Measurements from ENCODE around the gene SNRNP70. TPM values are rescaled to one million over a fixed set of nuclear protein-coding genes. Genes with fewer than 3 reads are reported as not detected.

Gene SNRNP70
- total and polyA plus RNA-seq, 2 experiments from 2014 or later = 243 to 361 TPM

DNA sequence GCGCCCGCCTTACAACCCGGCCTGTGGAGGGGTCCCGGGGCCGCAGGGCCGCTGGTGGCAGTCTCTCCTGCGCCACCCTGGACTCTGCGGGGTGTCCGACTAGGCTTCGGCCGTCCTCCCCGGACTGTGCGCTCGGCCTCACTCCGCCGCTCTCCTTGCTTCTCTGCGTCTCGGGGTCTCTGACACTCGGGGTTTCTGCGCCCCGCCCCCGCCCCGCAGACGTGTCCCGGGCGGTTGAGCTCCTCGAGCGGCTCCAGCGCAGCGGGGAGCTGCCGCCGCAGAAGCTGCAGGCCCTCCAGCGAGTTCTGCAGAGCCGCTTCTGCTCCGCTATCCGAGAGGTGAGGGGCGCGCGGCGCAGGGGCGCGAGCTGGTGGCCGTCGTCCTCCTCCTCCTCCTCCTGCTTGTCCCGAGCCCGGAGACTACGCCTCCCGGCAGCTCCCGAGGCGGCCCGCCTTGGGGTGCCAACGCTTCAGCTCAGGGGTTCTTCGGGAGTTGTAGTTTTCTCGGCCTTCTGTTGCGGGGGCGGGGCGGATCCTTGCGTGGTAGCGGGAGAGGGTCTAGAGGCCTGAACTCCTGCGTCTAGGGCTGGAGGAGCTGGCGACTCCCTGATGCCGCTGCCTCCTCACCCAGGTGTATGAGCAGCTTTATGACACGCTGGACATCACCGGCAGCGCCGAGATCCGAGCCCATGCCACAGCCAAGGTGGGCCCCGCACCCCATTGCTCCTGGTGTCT lies 29.5 kb downstream of the SNRNP70 start:
- H3K4me2 ChIP-seq = peak overlapping the region; percentile 82
- H3K4me1 ChIP-seq (ENCODE audit: insufficient read depth) = peaks cover 8% of the 10 kb centered on the region
- H3K36me3 ChIP-seq (ENCODE audit: insufficient read depth) = no peaks in the 10 kb centered on the region
- peak overlapping the region; percentile 89 for H2AFZ ChIP-seq
- peaks cover 10% of the 10 kb centered on the region for H3K4me1 Mint-ChIP-seq
- peaks cover 10% of the 10 kb centered on the region for H3K27me3 ChIP-seq (ENCODE audit: insufficient read depth)
- H3K79me2 ChIP-seq (replicated peaks; ENCODE audit: insufficient read depth) = no peaks in the 10 kb centered on the region
- H4K20me1 ChIP-seq (replicated peaks; ENCODE audit: insufficient read depth) = peaks cover 7% of the 10 kb centered on the region; the same call in 1 of the 2 replicates
- TF ChIP-seq EZH2phosphoT487 (IDR thresholded peaks at IDR 0.05; ENCODE audit: unreplicated experiment) (no peak), ZNF114 (CRISPR knock-in tag; IDR thresholded peaks at IDR 0.05) (no peak), STAT1 (IDR thresholded peaks at IDR 0.05; ENCODE audit: unreplicated experiment) (no peak), POLR2AphosphoS5 (IDR thresholded peaks at IDR 0.05; ENCODE audit: low read depth) (peak; percentile 56; the same call in 1 of the 2 replicates), CREB1 (CRISPR knock-in tag; IDR thresholded peaks at IDR 0.05; ENCODE audit: low read depth) (peak; percentile 51), JUNB (IDR thresholded peaks at IDR 0.05; ENCODE audit: unreplicated experiment) (no peak), ZNF331 (CRISPR knock-in tag; IDR thresholded peaks at IDR 0.05; ENCODE audit: low read depth) (no peak), NANOG (IDR thresholded peaks at IDR 0.05; ENCODE audit: borderline replicate concordance) (no peak), EZH2 (IDR thresholded peaks at IDR 0.05; ENCODE audit: low read depth, unreplicated experiment) (no peak)
- TF ChIP-seq, protein P1, sequence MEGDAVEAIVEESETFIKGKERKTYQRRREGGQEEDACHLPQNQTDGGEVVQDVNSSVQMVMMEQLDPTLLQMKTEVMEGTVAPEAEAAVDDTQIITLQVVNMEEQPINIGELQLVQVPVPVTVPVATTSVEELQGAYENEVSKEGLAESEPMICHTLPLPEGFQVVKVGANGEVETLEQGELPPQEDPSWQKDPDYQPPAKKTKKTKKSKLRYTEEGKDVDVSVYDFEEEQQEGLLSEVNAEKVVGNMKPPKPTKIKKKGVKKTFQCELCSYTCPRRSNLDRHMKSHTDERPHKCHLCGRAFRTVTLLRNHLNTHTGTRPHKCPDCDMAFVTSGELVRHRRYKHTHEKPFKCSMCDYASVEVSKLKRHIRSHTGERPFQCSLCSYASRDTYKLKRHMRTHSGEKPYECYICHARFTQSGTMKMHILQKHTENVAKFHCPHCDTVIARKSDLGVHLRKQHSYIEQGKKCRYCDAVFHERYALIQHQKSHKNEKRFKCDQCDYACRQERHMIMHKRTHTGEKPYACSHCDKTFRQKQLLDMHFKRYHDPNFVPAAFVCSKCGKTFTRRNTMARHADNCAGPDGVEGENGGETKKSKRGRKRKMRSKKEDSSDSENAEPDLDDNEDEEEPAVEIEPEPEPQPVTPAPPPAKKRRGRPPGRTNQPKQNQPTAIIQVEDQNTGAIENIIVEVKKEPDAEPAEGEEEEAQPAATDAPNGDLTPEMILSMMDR (conservative IDR thresholded peaks at IDR 0.05; ENCODE audit: low read depth in 2 of 2) = no peak
- TF ChIP-seq, protein P2, sequence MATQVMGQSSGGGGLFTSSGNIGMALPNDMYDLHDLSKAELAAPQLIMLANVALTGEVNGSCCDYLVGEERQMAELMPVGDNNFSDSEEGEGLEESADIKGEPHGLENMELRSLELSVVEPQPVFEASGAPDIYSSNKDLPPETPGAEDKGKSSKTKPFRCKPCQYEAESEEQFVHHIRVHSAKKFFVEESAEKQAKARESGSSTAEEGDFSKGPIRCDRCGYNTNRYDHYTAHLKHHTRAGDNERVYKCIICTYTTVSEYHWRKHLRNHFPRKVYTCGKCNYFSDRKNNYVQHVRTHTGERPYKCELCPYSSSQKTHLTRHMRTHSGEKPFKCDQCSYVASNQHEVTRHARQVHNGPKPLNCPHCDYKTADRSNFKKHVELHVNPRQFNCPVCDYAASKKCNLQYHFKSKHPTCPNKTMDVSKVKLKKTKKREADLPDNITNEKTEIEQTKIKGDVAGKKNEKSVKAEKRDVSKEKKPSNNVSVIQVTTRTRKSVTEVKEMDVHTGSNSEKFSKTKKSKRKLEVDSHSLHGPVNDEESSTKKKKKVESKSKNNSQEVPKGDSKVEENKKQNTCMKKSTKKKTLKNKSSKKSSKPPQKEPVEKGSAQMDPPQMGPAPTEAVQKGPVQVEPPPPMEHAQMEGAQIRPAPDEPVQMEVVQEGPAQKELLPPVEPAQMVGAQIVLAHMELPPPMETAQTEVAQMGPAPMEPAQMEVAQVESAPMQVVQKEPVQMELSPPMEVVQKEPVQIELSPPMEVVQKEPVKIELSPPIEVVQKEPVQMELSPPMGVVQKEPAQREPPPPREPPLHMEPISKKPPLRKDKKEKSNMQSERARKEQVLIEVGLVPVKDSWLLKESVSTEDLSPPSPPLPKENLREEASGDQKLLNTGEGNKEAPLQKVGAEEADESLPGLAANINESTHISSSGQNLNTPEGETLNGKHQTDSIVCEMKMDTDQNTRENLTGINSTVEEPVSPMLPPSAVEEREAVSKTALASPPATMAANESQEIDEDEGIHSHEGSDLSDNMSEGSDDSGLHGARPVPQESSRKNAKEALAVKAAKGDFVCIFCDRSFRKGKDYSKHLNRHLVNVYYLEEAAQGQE (IDR thresholded peaks at IDR 0.05; ENCODE audit: unreplicated experiment) = no peak
- TF ChIP-seq, protein P3, sequence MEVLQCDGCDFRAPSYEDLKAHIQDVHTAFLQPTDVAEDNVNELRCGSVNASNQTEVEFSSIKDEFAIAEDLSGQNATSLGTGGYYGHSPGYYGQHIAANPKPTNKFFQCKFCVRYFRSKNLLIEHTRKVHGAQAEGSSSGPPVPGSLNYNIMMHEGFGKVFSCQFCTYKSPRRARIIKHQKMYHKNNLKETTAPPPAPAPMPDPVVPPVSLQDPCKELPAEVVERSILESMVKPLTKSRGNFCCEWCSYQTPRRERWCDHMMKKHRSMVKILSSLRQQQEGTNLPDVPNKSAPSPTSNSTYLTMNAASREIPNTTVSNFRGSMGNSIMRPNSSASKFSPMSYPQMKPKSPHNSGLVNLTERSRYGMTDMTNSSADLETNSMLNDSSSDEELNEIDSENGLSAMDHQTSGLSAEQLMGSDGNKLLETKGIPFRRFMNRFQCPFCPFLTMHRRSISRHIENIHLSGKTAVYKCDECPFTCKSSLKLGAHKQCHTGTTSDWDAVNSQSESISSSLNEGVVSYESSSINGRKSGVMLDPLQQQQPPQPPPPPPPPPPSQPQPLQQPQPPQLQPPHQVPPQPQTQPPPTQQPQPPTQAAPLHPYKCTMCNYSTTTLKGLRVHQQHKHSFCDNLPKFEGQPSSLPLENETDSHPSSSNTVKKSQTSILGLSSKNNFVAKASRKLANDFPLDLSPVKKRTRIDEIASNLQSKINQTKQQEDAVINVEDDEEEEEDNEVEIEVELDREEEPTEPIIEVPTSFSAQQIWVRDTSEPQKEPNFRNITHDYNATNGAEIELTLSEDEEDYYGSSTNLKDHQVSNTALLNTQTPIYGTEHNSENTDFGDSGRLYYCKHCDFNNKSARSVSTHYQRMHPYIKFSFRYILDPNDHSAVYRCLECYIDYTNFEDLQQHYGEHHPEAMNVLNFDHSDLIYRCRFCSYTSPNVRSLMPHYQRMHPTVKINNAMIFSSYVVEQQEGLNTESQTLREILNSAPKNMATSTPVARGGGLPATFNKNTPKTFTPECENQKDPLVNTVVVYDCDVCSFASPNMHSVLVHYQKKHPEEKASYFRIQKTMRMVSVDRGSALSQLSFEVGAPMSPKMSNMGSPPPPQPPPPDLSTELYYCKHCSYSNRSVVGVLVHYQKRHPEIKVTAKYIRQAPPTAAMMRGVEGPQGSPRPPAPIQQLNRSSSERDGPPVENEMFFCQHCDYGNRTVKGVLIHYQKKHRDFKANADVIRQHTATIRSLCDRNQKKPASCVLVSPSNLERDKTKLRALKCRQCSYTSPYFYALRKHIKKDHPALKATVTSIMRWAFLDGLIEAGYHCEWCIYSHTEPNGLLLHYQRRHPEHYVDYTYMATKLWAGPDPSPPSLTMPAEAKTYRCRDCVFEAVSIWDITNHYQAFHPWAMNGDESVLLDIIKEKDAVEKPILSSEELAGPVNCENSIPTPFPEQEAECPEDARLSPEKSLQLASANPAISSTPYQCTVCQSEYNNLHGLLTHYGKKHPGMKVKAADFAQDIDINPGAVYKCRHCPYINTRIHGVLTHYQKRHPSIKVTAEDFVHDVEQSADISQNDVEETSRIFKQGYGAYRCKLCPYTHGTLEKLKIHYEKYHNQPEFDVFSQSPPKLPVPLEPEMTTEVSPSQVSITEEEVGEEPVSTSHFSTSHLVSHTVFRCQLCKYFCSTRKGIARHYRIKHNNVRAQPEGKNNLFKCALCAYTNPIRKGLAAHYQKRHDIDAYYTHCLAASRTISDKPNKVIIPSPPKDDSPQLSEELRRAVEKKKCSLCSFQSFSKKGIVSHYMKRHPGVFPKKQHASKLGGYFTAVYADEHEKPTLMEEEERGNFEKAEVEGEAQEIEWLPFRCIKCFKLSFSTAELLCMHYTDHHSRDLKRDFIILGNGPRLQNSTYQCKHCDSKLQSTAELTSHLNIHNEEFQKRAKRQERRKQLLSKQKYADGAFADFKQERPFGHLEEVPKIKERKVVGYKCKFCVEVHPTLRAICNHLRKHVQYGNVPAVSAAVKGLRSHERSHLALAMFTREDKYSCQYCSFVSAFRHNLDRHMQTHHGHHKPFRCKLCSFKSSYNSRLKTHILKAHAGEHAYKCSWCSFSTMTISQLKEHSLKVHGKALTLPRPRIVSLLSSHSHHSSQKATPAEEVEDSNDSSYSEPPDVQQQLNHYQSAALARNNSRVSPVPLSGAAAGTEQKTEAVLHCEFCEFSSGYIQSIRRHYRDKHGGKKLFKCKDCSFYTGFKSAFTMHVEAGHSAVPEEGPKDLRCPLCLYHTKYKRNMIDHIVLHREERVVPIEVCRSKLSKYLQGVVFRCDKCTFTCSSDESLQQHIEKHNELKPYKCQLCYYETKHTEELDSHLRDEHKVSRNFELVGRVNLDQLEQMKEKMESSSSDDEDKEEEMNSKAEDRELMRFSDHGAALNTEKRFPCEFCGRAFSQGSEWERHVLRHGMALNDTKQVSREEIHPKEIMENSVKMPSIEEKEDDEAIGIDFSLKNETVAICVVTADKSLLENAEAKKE (CRISPR knock-in tag; IDR thresholded peaks at IDR 0.05) = no peak
- TF ChIP-seq, protein P4, sequence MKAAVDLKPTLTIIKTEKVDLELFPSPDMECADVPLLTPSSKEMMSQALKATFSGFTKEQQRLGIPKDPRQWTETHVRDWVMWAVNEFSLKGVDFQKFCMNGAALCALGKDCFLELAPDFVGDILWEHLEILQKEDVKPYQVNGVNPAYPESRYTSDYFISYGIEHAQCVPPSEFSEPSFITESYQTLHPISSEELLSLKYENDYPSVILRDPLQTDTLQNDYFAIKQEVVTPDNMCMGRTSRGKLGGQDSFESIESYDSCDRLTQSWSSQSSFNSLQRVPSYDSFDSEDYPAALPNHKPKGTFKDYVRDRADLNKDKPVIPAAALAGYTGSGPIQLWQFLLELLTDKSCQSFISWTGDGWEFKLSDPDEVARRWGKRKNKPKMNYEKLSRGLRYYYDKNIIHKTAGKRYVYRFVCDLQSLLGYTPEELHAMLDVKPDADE (IDR thresholded peaks at IDR 0.05) = peak; percentile 96
- peaks cover 32% of the 10 kb centered on the region for H3K27me3 Mint-ChIP-seq (ENCODE audit: insufficient read depth, low read depth, poor library complexity)
- no peaks in the 10 kb centered on the region; the same call in 2 of the 3 replicates for H3K36me3 Mint-ChIP-seq (ENCODE audit: low read depth)
- peak overlapping the region; percentile 74 for H3K4me3 Mint-ChIP-seq
- no peaks in the 10 kb centered on the region for H3K9me2 ChIP-seq (ENCODE audit: insufficient read depth)
- peak; percentile 88 for DNase-seq (ENCODE audit: low spot score)
- peaks cover 5% of the 10 kb centered on the region for H3F3A ChIP-seq (replicated peaks; ENCODE audit: low read depth)
- peak overlapping the region; percentile 80 for H3K4me3 ChIP-seq
- H3K27ac ChIP-seq (ENCODE audit: low read depth) = no peak overlapping the region
- no peak overlapping the region for H3K27ac Mint-ChIP-seq
- ATAC-seq = peak; percentile 58
- no peaks in the 10 kb centered on the region for H3K9me3 Mint-ChIP-seq

All from GM23338 (cell line).